IMR-90 (cell line): ENCODE measurements around the gene SPATS2L. TPM values are rescaled to one million over a fixed set of nuclear protein-coding genes. Genes with fewer than 3 reads are reported as not detected.
A peak's percentile ranks its signal among the peaks of the same experiment; 100 is the strongest.

ENCODE experiments used
- ATAC-seq: fragments of 200-7000 bp; cut with Tn5 transposase; 2 replicates; pipeline ENCODE4 v1.9.1; 2020; ENCODE audit warnings: low read depth, mild to moderate bottlenecking, moderate library complexity
- BruUV-seq: library from RNA; stranded (reverse); fragments of 400-500 nt; replicated peaks from 2 replicates; lab custom pipeline; 2021; lab: Mats Ljungman, UMichigan
- CTCF ChIA-PET: fragments of 300-600 bp; formaldehyde crosslinking; extraction: SDS; loops from one replicate; lab custom pipeline; 2021; ENCODE audit warnings: antibody characterized with exemption; lab: Yijun Ruan, JAX
- POLR2A ChIA-PET: fragments of 300-600 bp; sonication (Branson Sonifier 250); formaldehyde crosslinking; loops from one replicate; lab custom pipeline; 2022; ENCODE audit warnings: antibody characterized with exemption; ENCODE audit not compliant: unreplicated experiment; lab: Charles Lee
- DNase-seq: peaks from one replicate; pipeline ENCODE4 v3.0.0; 2013
- H2AFZ ChIP-seq: replicated peaks from 2 replicates; pipeline ENCODE3; 2013; ENCODE audit warnings: low read length, mild to moderate bottlenecking; ENCODE audit not compliant: poor library complexity
- H2AK5ac ChIP-seq: 2 replicates; pipeline ENCODE4 v1.6.1; 2013; ENCODE audit warnings: low read depth, low read length, inconsistent platforms
- H2AK9ac ChIP-seq: replicated peaks from 2 replicates; pipeline ENCODE3; 2013; ENCODE audit warnings: mild to moderate bottlenecking, low read depth, low read length, moderate library complexity; ENCODE audit not compliant: poor library complexity
- H2BK120ac ChIP-seq: 2 replicates; pipeline ENCODE4 v1.6.1; 2013; ENCODE audit warnings: low read depth, low read length, inconsistent platforms
- H2BK15ac ChIP-seq: 3 replicates; pipeline ENCODE4 v1.6.1; 2013; ENCODE audit warnings: low read depth, low read length, inconsistent platforms
- H2BK20ac ChIP-seq: 2 replicates; pipeline ENCODE4 v1.6.1; 2013; ENCODE audit warnings: low read depth, mild to moderate bottlenecking, inconsistent platforms, low read length, moderate library complexity
- H2BK5ac ChIP-seq: 2 replicates; pipeline ENCODE4 v1.6.1; 2013; ENCODE audit warnings: mild to moderate bottlenecking, low read depth, low read length, inconsistent platforms; ENCODE audit not compliant: poor library complexity, severe bottlenecking
- H3K14ac ChIP-seq: replicated peaks from 2 replicates; pipeline ENCODE4 v1.6.1; 2013; ENCODE audit warnings: low read depth, low read length, inconsistent platforms
- H3K18ac ChIP-seq: 2 replicates; pipeline ENCODE4 v1.6.1; 2013; ENCODE audit warnings: low read depth, low read length, control low read depth
- H3K23ac ChIP-seq: 2 replicates; pipeline ENCODE4 v1.6.1; 2013; ENCODE audit warnings: low read depth, low read length, inconsistent platforms
- H3K27ac ChIP-seq: 2 replicates; pipeline ENCODE4 v1.5.1; 2013; ENCODE audit warnings: mild to moderate bottlenecking, control low read depth, low read length; ENCODE audit not compliant: insufficient read depth
- H3K27me3 ChIP-seq: 2 replicates; pipeline ENCODE4 v1.6.1; 2013; ENCODE audit warnings: low read length; ENCODE audit not compliant: control insufficient read depth, insufficient read depth
- H3K36me3 ChIP-seq: 2 replicates; pipeline ENCODE4 v1.6.1; 2013; ENCODE audit warnings: low read length, mixed read lengths; ENCODE audit not compliant: control insufficient read depth, insufficient read depth
- H3K4ac ChIP-seq: 2 replicates; pipeline ENCODE4 v1.6.1; 2013; ENCODE audit warnings: low read depth, low read length, inconsistent platforms
- H3K4me1 ChIP-seq: 2 replicates; pipeline ENCODE4 v1.6.1; 2013; ENCODE audit warnings: low read length, mixed read lengths; ENCODE audit not compliant: control insufficient read depth, insufficient read depth
- H3K4me2 ChIP-seq: 2 replicates; pipeline ENCODE4 v1.6.1; 2013; ENCODE audit warnings: low read depth, mild to moderate bottlenecking, control low read depth, low read length, moderate library complexity
- H3K4me3 ChIP-seq: 2 replicates; pipeline ENCODE4 v1.5.1; 2013; ENCODE audit warnings: low read depth, mild to moderate bottlenecking, control low read depth, low read length, moderate library complexity; ENCODE audit not compliant: insufficient read depth
- H3K56ac ChIP-seq: 2 replicates; pipeline ENCODE4 v1.6.1; 2013; ENCODE audit warnings: low read length, inconsistent platforms; ENCODE audit not compliant: insufficient read depth; ENCODE audit errors: extremely low read depth
- H3K79me1 ChIP-seq, 2 experiments: 2 replicates each; pipeline ENCODE4 v1.6.1; 2013; ENCODE audit warnings: low read length in 2 of 2, inconsistent platforms in 1 of 2, low read depth in 1 of 2
- H3K9ac ChIP-seq: 2 replicates; pipeline ENCODE4 v1.6.1; 2013; ENCODE audit warnings: low read depth, low read length, control low read depth
- H3K9me1 ChIP-seq: 2 replicates; pipeline ENCODE4 v1.6.1; 2013; ENCODE audit warnings: low read length, inconsistent platforms; ENCODE audit not compliant: insufficient read depth
- H3K9me3 ChIP-seq: 2 replicates; pipeline ENCODE4 v1.6.1; 2013; ENCODE audit warnings: low read length; ENCODE audit not compliant: control insufficient read depth, insufficient read depth
- H4K20me1 ChIP-seq: 2 replicates; pipeline ENCODE4 v1.6.1; 2013; ENCODE audit warnings: low read length, inconsistent platforms; ENCODE audit not compliant: insufficient read depth
- H4K5ac ChIP-seq: 2 replicates; pipeline ENCODE4 v1.6.1; 2013; ENCODE audit warnings: mild to moderate bottlenecking, low read depth, low read length, control low read depth
- H4K8ac ChIP-seq, 2 experiments: 2 replicates each; pipeline ENCODE4 v1.6.1; 2013; ENCODE audit warnings: low read depth in 2 of 2, low read length in 2 of 2, control low read depth in 1 of 2, inconsistent platforms in 1 of 2
- H4K91ac ChIP-seq: 2 replicates; pipeline ENCODE4 v1.6.1; 2013; ENCODE audit warnings: low read depth, low read length, inconsistent platforms; ENCODE audit not compliant: insufficient read depth
- MAFK ChIP-seq: IDR thresholded peaks from 2 replicates; pipeline ENCODE4 v1.6.1; 2012; ENCODE audit warnings: low read depth, low read length, improper control_type of control experiment
- WGBS, 2 experiments: methylation state at CpG; one replicate each; pipeline versions ENCODE4 v1.1.5 to v1.1.7; 2013; ENCODE audit warnings: missing lambda C conversion rate in 2 of 2; ENCODE audit not compliant: insufficient read length in 1 of 2; ENCODE audit errors: extremely low coverage in 2 of 2; 5-methylcytosine and 5-hydroxymethylcytosine counted together
- dilution Hi-C: fragments of 300-500 bp; cut with HindIII; formaldehyde crosslinking; loops from one replicate; pipeline ENCODE4 v1.14.3; 2018; ENCODE audit warnings: low sequenced_read_pairs; ENCODE audit not compliant: unreplicated experiment
- in situ Hi-C: fragments of 300-500 bp; cut with MboI; formaldehyde crosslinking; loops from 3 replicates; pipeline ENCODE4 v1.14.3; 2019; ENCODE audit warnings: low sequenced_read_pairs, inconsistent platforms, mixed read lengths
- intact Hi-C: fragments of 100-400 bp; cut with micrococcal nuclease; formaldehyde crosslinking; loops from 2 replicates; pipeline ENCODE4 v1.10.0; 2022
- polyA plus RNA-seq, 3 experiments: library from polyadenylated mRNA; depleted of rRNA; stranded (reverse); fragments of >200 nt; gene quantifications; 2 replicates each; pipeline ENCODE4 v1.2.3, GENCODE V29; 2012; ENCODE audit warnings: low replicate concordance in 1 of 3
- total RNA-seq: library from RNA; depleted of rRNA; stranded (reverse); fragments of >200 nt; gene quantifications from 2 replicates; pipeline ENCODE4 v1.2.3, GENCODE V29; 2012

The SPATS2L gene
- total and polyA plus RNA-seq, 2 of the 4 experiments (the other 2 are of a cell fraction), result 118 to 155 TPM

GRCh38 chr2:200477667-200478131, 171.2 kb downstream of the SPATS2L start:
- peaks cover 44% of the 10 kb centered on the region for H3K36me3 ChIP-seq
- H3K27ac ChIP-seq, result peak overlapping the region; percentile 29; the same call in 1 of the 2 replicates
- no peak overlapping the region for H4K8ac ChIP-seq
- peaks cover 9 to 33% of the 10 kb centered on the region in 2 experiments; a peak in 3 of 4 replicates for H3K79me1 ChIP-seq
- no peak overlapping the region for H3K4me2 ChIP-seq
- ChIA-PET POLR2A (no interaction called here), CTCF (no interaction called here)
- no peaks in the 10 kb centered on the region for H4K20me1 ChIP-seq
- peaks cover 13% of the 10 kb centered on the region for H3K4me1 ChIP-seq
- H2BK20ac ChIP-seq, result no peak overlapping the region
- H2BK120ac ChIP-seq, result no peak overlapping the region
- H4K5ac ChIP-seq, result 0 out of 2 replicates have a peak overlapping the region, but pooled peaks have one; percentile 9
- H2AFZ ChIP-seq, result no peak overlapping the region
- no peak overlapping the region for H2AK9ac ChIP-seq
- no peak overlapping the region for H3K4me3 ChIP-seq
- ATAC-seq (no peak), DNase-seq (no peak)
- no peaks in the 10 kb centered on the region for H3K27me3 ChIP-seq
- in situ Hi-C loops (loop anchor here (5.0 kb wide), 1 partner anchor 500 kb away; no protein-coding TSS in a partner anchor), dilution Hi-C loops (no loop called here), intact Hi-C loops (no loop called here)
- no peak overlapping the region for H3K56ac ChIP-seq
- no peak overlapping the region for H3K14ac ChIP-seq
- no peak overlapping the region for H3K18ac ChIP-seq
- TSS peak; percentile 85 for BruUV-seq
- H3K23ac ChIP-seq, result peak overlapping the region; percentile 17; the same call in 1 of the 2 replicates
- H3K4ac ChIP-seq, result no peak overlapping the region
- no peak overlapping the region for H3K9ac ChIP-seq
- no peaks in the 10 kb centered on the region for H3K9me3 ChIP-seq
- H2BK5ac ChIP-seq, result peak overlapping the region; percentile 5
- H2BK15ac ChIP-seq, result no peak overlapping the region
- no peak overlapping the region for H2AK5ac ChIP-seq
- TF ChIP-seq MAFK, result no peak
- 97% methylated on average over 14 of the region's 21 CpGs; no CpG with 5 or more reads in 1 of the 2 experiments for WGBS, 2 experiments
- no peak overlapping the region for H4K91ac ChIP-seq
- peaks cover 11% of the 10 kb centered on the region for H3K9me1 ChIP-seq
